Right lobe of liver (tissue), 4 donors: ENCODE measurements around the gene ZCCHC14.

ENCODE experiments used
- POLR2A ChIP-seq: fragments of 450-650 bp; IDR thresholded peaks from one replicate; pipeline ENCODE4 v1.6.1; 2017; ENCODE audit warnings: antibody characterized with exemption, mild to moderate bottlenecking
- TF ChIP-seq, protein P1 (sequence below), 4 donors: fragments of 200-600 bp in 3 of 4; fragments of 450-650 bp in 1 of 4; IDR thresholded peaks; one replicate each; pipeline versions ENCODE4 v1.5.1 to v1.8.0; 2016 to 2022; ENCODE audit warnings: antibody characterized with exemption in 4 of 4, mild to moderate bottlenecking in 2 of 4
- donor health status: DM: no; HTN: no; CAD: no.
- donor health status: DM: no; HTN: no; CAD: no.
- donor health status: DM: no; HTN: yes; CAD: no.

DNA sequence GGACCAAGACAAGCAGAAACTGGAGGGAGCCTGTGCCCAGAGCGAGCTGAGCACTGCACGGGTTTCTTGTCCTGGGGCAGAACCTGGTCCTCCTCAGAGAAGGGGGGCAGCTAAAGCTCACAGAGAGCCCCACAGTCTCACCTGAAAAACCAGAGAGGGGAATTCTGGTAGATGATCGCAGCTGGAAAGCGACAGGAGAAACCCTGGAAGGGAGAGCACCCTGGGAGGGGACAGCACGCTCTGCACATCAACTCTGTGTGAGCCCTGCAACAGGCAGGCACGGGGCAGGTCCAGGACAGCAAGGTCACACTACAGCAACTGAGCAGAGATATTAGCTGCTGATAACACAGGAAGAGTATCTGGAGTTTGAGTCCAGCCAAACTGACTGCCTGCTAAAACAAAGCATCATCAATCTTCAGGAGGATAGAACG, 18.2 kb downstream of the ZCCHC14 start:
- TF ChIP-seq, protein P1, sequence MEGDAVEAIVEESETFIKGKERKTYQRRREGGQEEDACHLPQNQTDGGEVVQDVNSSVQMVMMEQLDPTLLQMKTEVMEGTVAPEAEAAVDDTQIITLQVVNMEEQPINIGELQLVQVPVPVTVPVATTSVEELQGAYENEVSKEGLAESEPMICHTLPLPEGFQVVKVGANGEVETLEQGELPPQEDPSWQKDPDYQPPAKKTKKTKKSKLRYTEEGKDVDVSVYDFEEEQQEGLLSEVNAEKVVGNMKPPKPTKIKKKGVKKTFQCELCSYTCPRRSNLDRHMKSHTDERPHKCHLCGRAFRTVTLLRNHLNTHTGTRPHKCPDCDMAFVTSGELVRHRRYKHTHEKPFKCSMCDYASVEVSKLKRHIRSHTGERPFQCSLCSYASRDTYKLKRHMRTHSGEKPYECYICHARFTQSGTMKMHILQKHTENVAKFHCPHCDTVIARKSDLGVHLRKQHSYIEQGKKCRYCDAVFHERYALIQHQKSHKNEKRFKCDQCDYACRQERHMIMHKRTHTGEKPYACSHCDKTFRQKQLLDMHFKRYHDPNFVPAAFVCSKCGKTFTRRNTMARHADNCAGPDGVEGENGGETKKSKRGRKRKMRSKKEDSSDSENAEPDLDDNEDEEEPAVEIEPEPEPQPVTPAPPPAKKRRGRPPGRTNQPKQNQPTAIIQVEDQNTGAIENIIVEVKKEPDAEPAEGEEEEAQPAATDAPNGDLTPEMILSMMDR (IDR thresholded peaks at IDR 0.05), result no peak
- TF ChIP-seq POLR2A, result no peak
